BLaER1 (cell line): Measurements from ENCODE around the gene RTN4R.

Experiments used
- H3K27ac ChIP-seq: shearing (Covaris generic); formaldehyde crosslinking; 2 replicates; pipeline ENCODE4 v1.8.1; 2022
- H3K27me3 ChIP-seq: shearing (Covaris generic); formaldehyde crosslinking; 2 replicates; pipeline ENCODE4 v1.8.1; 2022
- H3K36me3 ChIP-seq: shearing (Covaris generic); formaldehyde crosslinking; 2 replicates; pipeline ENCODE4 v1.8.1; 2022
- H3K4me1 ChIP-seq: shearing (Covaris generic); formaldehyde crosslinking; 2 replicates; pipeline ENCODE4 v1.8.1; 2022
- H3K4me2 ChIP-seq: shearing (Covaris generic); formaldehyde crosslinking; 2 replicates; pipeline ENCODE4 v1.8.1; 2022
- H3K4me3 ChIP-seq: shearing (Covaris generic); formaldehyde crosslinking; 2 replicates; pipeline ENCODE4 v1.8.1; 2022
- H3K9ac ChIP-seq: shearing (Covaris generic); formaldehyde crosslinking; 2 replicates; pipeline ENCODE4 v1.8.1; 2022
- H3K9me3 ChIP-seq: shearing (Covaris generic); formaldehyde crosslinking; 2 replicates; pipeline ENCODE4 v1.8.1; 2022
- H4K20me1 ChIP-seq: shearing (Covaris generic); formaldehyde crosslinking; 2 replicates; pipeline ENCODE4 v1.8.1; 2022
- Cebpa-rat ChIP-seq: shearing (Covaris generic); IDR thresholded peaks from 2 replicates; pipeline ENCODE4 v1.8.1; 2022

Gene RTN4R

GRCh38 chr22:20192293-20192971 is 75.7 kb downstream of the RTN4R start:
- peak overlapping the region; percentile 42 for H3K27ac ChIP-seq
- TF ChIP-seq Cebpa-rat, result no peak
- H3K4me1 ChIP-seq, result peaks cover 82% of the 10 kb centered on the region
- no peaks in the 10 kb centered on the region for H3K9me3 ChIP-seq
- peak overlapping the region; percentile 45; the same call in 1 of the 2 replicates for H3K9ac ChIP-seq
- no peaks in the 10 kb centered on the region for H4K20me1 ChIP-seq
- no peak overlapping the region for H3K4me3 ChIP-seq
- no peaks in the 10 kb centered on the region for H3K36me3 ChIP-seq
- H3K4me2 ChIP-seq, result peak overlapping the region; percentile 34
- no peaks in the 10 kb centered on the region for H3K27me3 ChIP-seq

- Histone ChIP-seq H3K36me3 (no peaks in the 10 kb centered on the region), H3K9me3 (no peaks in the 10 kb centered on the region), H3K4me3 (no peak overlapping the region), H3K4me1 (peaks cover 87% of the 10 kb centered on the region), H3K27me3 (no peaks in the 10 kb centered on the region), H3K4me2 (no peak overlapping the region), H3K27ac (peak overlapping the region; percentile 42; the same call in 1 of the 2 replicates), H3K9ac (0 out of 2 replicates have a peak overlapping the region, but pooled peaks have one; percentile 45), H4K20me1 (no peaks in the 10 kb centered on the region)
- TF ChIP-seq Cebpa-rat, result no peak
These were observed 76.3 kb downstream of the RTN4R start for GRCh38 chr22:20191803-20192202.
